HCEC 1CT (cell line): Measurements from ENCODE around the gene HDAC11.

ENCODE experiments used
- DNase-seq: peaks from one replicate; pipeline ENCODE4 v3.0.0-alpha.2; 2017

HDAC11 gene

GRCh38 chr3:13528217-13528867, 48.2 kb downstream of the HDAC11 start:
- no peak for DNase-seq

- no peak for DNase-seq
Observed at GRCh38 chr3:13529196-13530112, 49.3 kb downstream of the HDAC11 start.

GRCh38 chr3:13530241-13531009, 50.3 kb downstream of the HDAC11 start:
- DNase-seq, result no peak

- DNase-seq, result no peak
Observed at GRCh38 chr3:13532085-13532484, 52.0 kb downstream of the HDAC11 start.

GRCh38 chr3:13532631-13533030, 52.5 kb downstream of the HDAC11 start:
- no peak for DNase-seq

- no peak for DNase-seq
Observed at GRCh38 chr3:13533885-13534301, 53.8 kb downstream of the HDAC11 start.

GRCh38 chr3:13535526-13535875, 55.4 kb downstream of the HDAC11 start:
- no peak for DNase-seq

GRCh38 chr3:13535905-13536304, 55.8 kb downstream of the HDAC11 start:
- DNase-seq, result no peak

GRCh38 chr3:13536432-13536831, 56.3 kb downstream of the HDAC11 start:
- no peak for DNase-seq

GRCh38 chr3:13536832-13537231, 56.7 kb downstream of the HDAC11 start:
- no peak for DNase-seq

GRCh38 chr3:13537244-13537908, 57.3 kb downstream of the HDAC11 start:
- no peak for DNase-seq

- no peak for DNase-seq
Observed at GRCh38 chr3:13537909-13538296, 57.8 kb downstream of the HDAC11 start.

GRCh38 chr3:13538520-13539291, 58.6 kb downstream of the HDAC11 start:
- no peak for DNase-seq

- no peak for DNase-seq
Observed at GRCh38 chr3:13539292-13539638, 59.2 kb downstream of the HDAC11 start.

- no peak for DNase-seq
Observed at GRCh38 chr3:13539671-13540070, 59.6 kb downstream of the HDAC11 start.

- DNase-seq, result no peak
Observed at GRCh38 chr3:13540297-13540995, 60.3 kb downstream of the HDAC11 start.

GRCh38 chr3:13541691-13542090, 61.6 kb downstream of the HDAC11 start:
- DNase-seq, result no peak

- DNase-seq, result no peak
Observed at GRCh38 chr3:13542142-13542541, 62.0 kb downstream of the HDAC11 start.

- no peak for DNase-seq
Observed at GRCh38 chr3:13543253-13543652, 63.1 kb downstream of the HDAC11 start.

GRCh38 chr3:13544293-13544831, 64.3 kb downstream of the HDAC11 start:
- DNase-seq, result no peak

- DNase-seq, result no peak
Observed at GRCh38 chr3:13544951-13545651, 65.0 kb downstream of the HDAC11 start.
